H4 (cell line): ENCODE results near the gene EEF2K. TPM values are rescaled to one million over a fixed set of nuclear protein-coding genes. Genes with fewer than 3 reads are reported as not detected.
"Not testable (repeated sequence)": the region's sequence is repeated elsewhere in the genome, so short reads cannot be mapped to it uniquely, and the experiment has no call there.

Source experiments
- DNase-seq: peaks from one replicate; pipeline ENCODE4 v3.0.0-alpha.2; 2015; ENCODE audit warnings: low spot score
- total RNA-seq: library from RNA; depleted of rRNA; stranded (reverse); fragments of >200 nt; shearing (Covaris generic); gene quantifications from 2 replicates; pipeline ENCODE4 v1.2.3, GENCODE V29; 2014

EEF2K gene
- total RNA-seq, 1 experiment from 2014 or later: 11.1 TPM

- DNase-seq: no peak
Observed at GRCh38 chr16:22189473-22190080, 16.5 kb upstream of the EEF2K start.

GRCh38 chr16:22190081-22190775 lies 15.8 kb upstream of the EEF2K start:
- peak; percentile 97 for DNase-seq

- DNase-seq: peak; percentile 96
Observed at GRCh38 chr16:22190776-22191531, 15.1 kb upstream of the EEF2K start.

GRCh38 chr16:22191532-22192260 lies 14.4 kb upstream of the EEF2K start:
- no peak for DNase-seq

GRCh38 chr16:22192261-22193062 lies 13.6 kb upstream of the EEF2K start:
- peak; percentile 91 for DNase-seq

- no peak for DNase-seq
Observed at GRCh38 chr16:22193063-22193411, 13.0 kb upstream of the EEF2K start.

- DNase-seq: no peak
Observed at GRCh38 chr16:22194707-22195444, 11.2 kb upstream of the EEF2K start.

- DNase-seq: no peak
Observed at GRCh38 chr16:22195445-22195694, 10.7 kb upstream of the EEF2K start.

- peak; percentile 83 for DNase-seq
Observed at GRCh38 chr16:22195695-22196558, 10.2 kb upstream of the EEF2K start.

- DNase-seq: not testable (repeated sequence)
Observed at GRCh38 chr16:22196559-22197168, 9.4 kb upstream of the EEF2K start.

GRCh38 chr16:22198547-22199293 lies 7.4 kb upstream of the EEF2K start:
- DNase-seq: no peak

- DNase-seq: no peak
Observed at GRCh38 chr16:22202261-22202637, 3.8 kb upstream of the EEF2K start.

- no peak for DNase-seq
Observed at GRCh38 chr16:22203091-22203490, 3.0 kb upstream of the EEF2K start.

GRCh38 chr16:22204091-22204655 lies 1.9 kb upstream of the EEF2K start:
- DNase-seq: no peak

GRCh38 chr16:22205577-22206012 lies 483 bp upstream of the EEF2K start:
- DNase-seq: no peak

- DNase-seq: peak; percentile 37
Observed at GRCh38 chr16:22206842-22207714, 1.0 kb downstream of the EEF2K start.

GRCh38 chr16:22207715-22208360 lies 1.8 kb downstream of the EEF2K start:
- DNase-seq: no peak
